ENCODE data around the gene PDGFC. TPM values are rescaled to one million over a fixed set of nuclear protein-coding genes. Genes with fewer than 3 reads are reported as not detected.

Gene PDGFC
- polyA plus RNA-seq, 1 donor (not counting 4 experiments of a cell fraction or from before 2014, with no cell fraction given) = 29.7 TPM

DNA sequence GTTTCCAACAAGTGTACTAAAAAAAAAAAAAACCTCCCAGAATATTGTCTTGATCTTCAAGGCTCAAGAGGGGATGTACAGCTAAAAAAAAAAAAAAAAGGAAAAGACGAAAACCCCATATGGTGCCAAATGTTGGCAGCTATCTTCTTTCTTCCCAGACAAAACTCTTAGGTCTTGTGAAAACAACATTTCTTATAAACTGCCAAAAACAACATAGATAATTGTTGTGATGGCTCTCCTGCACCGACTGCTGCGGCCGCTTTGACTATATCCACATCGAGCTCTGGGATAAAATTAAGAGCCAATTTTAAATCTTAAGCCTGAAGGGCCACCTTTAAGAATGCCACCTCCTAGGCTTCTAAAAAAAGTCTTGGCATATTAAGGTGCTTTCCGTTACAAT is 23.5 kb downstream of the PDGFC start:
- no peaks in the 10 kb centered on the region for H3K9me1 ChIP-seq (ENCODE audit: control insufficient read depth, extremely low read depth, insufficient read depth, low read length)
- peak overlapping the region; percentile 71 for H3K9ac ChIP-seq (ENCODE audit: control insufficient read depth, extremely low read depth, insufficient read depth, low read length)
- peaks cover 83% of the 10 kb centered on the region for H3K4me1 ChIP-seq (ENCODE audit: control insufficient read depth, extremely low read depth, insufficient read depth, low read length)
- dilution Hi-C loops (cut with MboI; ENCODE audit: extremely low pct_ligation_motif_present, low sequenced_read_pairs) = no loop called here
- DNase-seq (ENCODE audit: low read depth, low spot score) (no peak), FAIRE-seq (no peak)
- H3K27ac ChIP-seq (ENCODE audit: control insufficient read depth, insufficient read depth, low read length) = peak overlapping the region; percentile 92
- peak overlapping the region in 1 of 3 experiments; percentile 11 for H3K4me3 ChIP-seq (ENCODE audit: control insufficient read depth in 2 of 3, extremely low read depth in 1 of 3, insufficient read depth in 2 of 3, low read depth in 1 of 3, low read length in 3 of 3)
- H4K20me1 ChIP-seq (ENCODE audit: control insufficient read depth, extremely low read depth, insufficient read depth, low read length) = no peaks in the 10 kb centered on the region
- H3K9me3 ChIP-seq (ENCODE audit: control insufficient read depth, low read depth, low read length) = no peaks in the 10 kb centered on the region
- TF ChIP-seq, protein P1, sequence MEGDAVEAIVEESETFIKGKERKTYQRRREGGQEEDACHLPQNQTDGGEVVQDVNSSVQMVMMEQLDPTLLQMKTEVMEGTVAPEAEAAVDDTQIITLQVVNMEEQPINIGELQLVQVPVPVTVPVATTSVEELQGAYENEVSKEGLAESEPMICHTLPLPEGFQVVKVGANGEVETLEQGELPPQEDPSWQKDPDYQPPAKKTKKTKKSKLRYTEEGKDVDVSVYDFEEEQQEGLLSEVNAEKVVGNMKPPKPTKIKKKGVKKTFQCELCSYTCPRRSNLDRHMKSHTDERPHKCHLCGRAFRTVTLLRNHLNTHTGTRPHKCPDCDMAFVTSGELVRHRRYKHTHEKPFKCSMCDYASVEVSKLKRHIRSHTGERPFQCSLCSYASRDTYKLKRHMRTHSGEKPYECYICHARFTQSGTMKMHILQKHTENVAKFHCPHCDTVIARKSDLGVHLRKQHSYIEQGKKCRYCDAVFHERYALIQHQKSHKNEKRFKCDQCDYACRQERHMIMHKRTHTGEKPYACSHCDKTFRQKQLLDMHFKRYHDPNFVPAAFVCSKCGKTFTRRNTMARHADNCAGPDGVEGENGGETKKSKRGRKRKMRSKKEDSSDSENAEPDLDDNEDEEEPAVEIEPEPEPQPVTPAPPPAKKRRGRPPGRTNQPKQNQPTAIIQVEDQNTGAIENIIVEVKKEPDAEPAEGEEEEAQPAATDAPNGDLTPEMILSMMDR (optimal IDR thresholded peaks at IDR 0.05 in 1 of 3, IDR thresholded peaks at IDR 0.05 in 1 of 3, conservative IDR thresholded peaks at IDR 0.05 in 1 of 3; ENCODE audit: extremely low read depth in 1 of 3, insufficient read depth in 2 of 3, low read length in 3 of 3) = no peak
- TF ChIP-seq EZH2 (IDR thresholded peaks at IDR 0.05; ENCODE audit: low read length) = no peak
- H2AFZ ChIP-seq (ENCODE audit: control insufficient read depth, low read length) = no peak overlapping the region
- no peaks in the 10 kb centered on the region for H3K36me3 ChIP-seq (ENCODE audit: control insufficient read depth in 2 of 2, extremely low read depth in 1 of 2, insufficient read depth in 2 of 2, low read length in 2 of 2)
- no peaks in the 10 kb centered on the region for H3K27me3 ChIP-seq (ENCODE audit: control insufficient read depth, extremely low read depth, insufficient read depth, low read length)
- H3K79me2 ChIP-seq (ENCODE audit: control insufficient read depth, insufficient read depth, low read length) = peaks cover 75% of the 10 kb centered on the region
- H3K4me2 ChIP-seq (ENCODE audit: control insufficient read depth, extremely low read depth, insufficient read depth, low read depth, low read length) = peak overlapping the region; percentile 95

DNA sequence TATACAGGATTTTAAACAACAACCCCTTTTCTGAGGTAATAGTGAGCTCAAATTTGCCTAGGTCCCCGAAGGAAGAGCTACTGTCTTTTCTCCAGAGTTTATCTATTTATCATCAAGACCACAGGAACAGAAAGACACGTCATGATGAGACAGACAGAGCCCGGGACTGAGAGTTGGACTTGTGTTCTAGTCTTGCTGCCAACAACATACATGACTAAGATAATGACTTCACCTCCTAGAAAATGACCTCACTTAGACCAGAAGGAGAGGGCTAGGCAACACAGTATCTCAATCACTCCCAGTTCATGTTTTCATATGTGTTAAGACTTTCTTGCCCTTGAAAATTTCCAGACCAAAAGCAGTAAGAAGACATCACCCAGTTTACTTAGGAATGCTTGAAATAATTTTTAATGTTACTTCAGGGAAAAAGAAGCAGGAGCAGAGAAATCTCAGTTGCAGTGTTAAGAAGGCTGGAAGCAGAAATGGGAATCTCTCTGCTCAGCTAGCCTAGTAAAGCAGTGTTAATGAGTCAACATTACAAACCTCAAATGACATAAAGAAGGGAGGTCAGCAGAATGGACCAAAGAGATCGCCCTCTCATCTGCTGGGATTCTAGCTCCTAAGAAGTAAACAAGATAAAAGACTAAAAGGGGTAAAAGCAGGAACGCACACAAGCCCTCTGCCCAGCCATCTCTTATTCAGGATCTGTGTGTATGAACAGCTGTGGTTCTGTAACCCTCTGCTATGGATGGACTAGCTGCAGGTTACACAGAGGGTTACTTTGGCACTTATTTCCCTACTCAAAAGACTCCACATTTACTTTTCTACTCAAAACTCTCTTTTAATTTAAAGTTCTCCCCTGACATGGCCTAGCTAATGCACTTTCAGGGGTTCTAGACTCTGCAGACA is 24.8 kb downstream of the PDGFC start:
- Histone ChIP-seq H3K4me3 (ENCODE audit: control insufficient read depth in 2 of 3, extremely low read depth in 1 of 3, insufficient read depth in 2 of 3, low read depth in 1 of 3, low read length in 3 of 3) (peak overlapping the region in 2 of 3 experiments; percentile 4 to 22), H3K9me3 (ENCODE audit: control insufficient read depth, low read depth, low read length) (no peaks in the 10 kb centered on the region), H3K36me3 (ENCODE audit: control insufficient read depth in 2 of 2, extremely low read depth in 1 of 2, insufficient read depth in 2 of 2, low read length in 2 of 2) (no peaks in the 10 kb centered on the region), H3K9me1 (ENCODE audit: control insufficient read depth, extremely low read depth, insufficient read depth, low read length) (no peaks in the 10 kb centered on the region), H4K20me1 (ENCODE audit: control insufficient read depth, extremely low read depth, insufficient read depth, low read length) (no peaks in the 10 kb centered on the region), H2AFZ (ENCODE audit: control insufficient read depth, low read length) (no peak overlapping the region), H3K9ac (ENCODE audit: control insufficient read depth, extremely low read depth, insufficient read depth, low read length) (peak overlapping the region; percentile 74), H3K27me3 (ENCODE audit: control insufficient read depth, extremely low read depth, insufficient read depth, low read length) (no peaks in the 10 kb centered on the region), H3K79me2 (ENCODE audit: control insufficient read depth, insufficient read depth, low read length) (peaks cover 70% of the 10 kb centered on the region), H3K4me1 (ENCODE audit: control insufficient read depth, extremely low read depth, insufficient read depth, low read length) (peaks cover 85% of the 10 kb centered on the region), H3K4me2 (ENCODE audit: control insufficient read depth, extremely low read depth, insufficient read depth, low read depth, low read length) (peak overlapping the region; percentile 93), H3K27ac (ENCODE audit: control insufficient read depth, insufficient read depth, low read length) (peak overlapping the region; percentile 92)
- dilution Hi-C loops (cut with MboI; ENCODE audit: extremely low pct_ligation_motif_present, low sequenced_read_pairs) = no loop called here
- FAIRE-seq (peak; percentile 96), DNase-seq (ENCODE audit: low read depth, low spot score) (peak; percentile 97)
- no peak for TF ChIP-seq EZH2 (IDR thresholded peaks at IDR 0.05; ENCODE audit: low read length)
- TF ChIP-seq, protein P1 (optimal IDR thresholded peaks at IDR 0.05 in 1 of 3, IDR thresholded peaks at IDR 0.05 in 1 of 3, conservative IDR thresholded peaks at IDR 0.05 in 1 of 3; ENCODE audit: extremely low read depth in 1 of 3, insufficient read depth in 2 of 3, low read length in 3 of 3) = no peak

All from keratinocyte (primary cell).